ENCODE measurements around the gene STAM.

GRCh38 chr10:17749890-17750289 is 105.9 kb downstream of the STAM start:
- TF ChIP-seq POLR2A (IDR thresholded peaks at IDR 0.05; ENCODE audit: low read depth, low read length) (no peak), TAF1 (IDR thresholded peaks at IDR 0.05; ENCODE audit: borderline replicate concordance, low read depth, low read length) (no peak)
